GM18505 (cell line): ENCODE data around the gene SIRT6.
"Not testable (repeated sequence)": the region's sequence is repeated elsewhere in the genome, so short reads cannot be mapped to it uniquely, and the experiment has no call there.

Source experiments
- ATAC-seq: cut with Tn5 transposase; IDR thresholded peaks from one replicate; pipeline ENCODE4 v1.9.1; 2021; ENCODE audit not compliant: unreplicated experiment
- POLR2A ChIP-seq: IDR thresholded peaks from 4 replicates; pipeline ENCODE4 v1.6.1; 2011; ENCODE audit warnings: borderline replicate concordance; ENCODE audit not compliant: insufficient read depth, insufficient read length; ENCODE audit errors: extremely low read depth

The SIRT6 gene

GRCh38 chr19:4175669-4175931 lies 6.8 kb downstream of the SIRT6 start:
- no peak for TF ChIP-seq POLR2A
- no peak for ATAC-seq

GRCh38 chr19:4174895-4175668 lies 7.3 kb downstream of the SIRT6 start:
- no peak for ATAC-seq
- no peak for TF ChIP-seq POLR2A

GRCh38 chr19:4174213-4174894 lies 8.0 kb downstream of the SIRT6 start:
- ATAC-seq: no peak
- no peak for TF ChIP-seq POLR2A

- no peak for TF ChIP-seq POLR2A
- ATAC-seq: no peak
Measured at GRCh38 chr19:4173479-4174212, 8.7 kb downstream of the SIRT6 start.

- TF ChIP-seq POLR2A: no peak
- ATAC-seq: no peak
Measured at GRCh38 chr19:4172861-4173473, 9.4 kb downstream of the SIRT6 start.

- ATAC-seq: no peak
- no peak for TF ChIP-seq POLR2A
Measured at GRCh38 chr19:4171676-4172075, 10.7 kb downstream of the SIRT6 start.

GRCh38 chr19:4164262-4164661 lies 18.1 kb downstream of the SIRT6 start:
- no peak for TF ChIP-seq POLR2A
- no peak for ATAC-seq

GRCh38 chr19:4161415-4162077 lies 20.8 kb downstream of the SIRT6 start:
- ATAC-seq: no peak
- no peak for TF ChIP-seq POLR2A

- ATAC-seq: not testable (repeated sequence)
Measured at GRCh38 chr19:4157971-4158370, 24.4 kb downstream of the SIRT6 start.

GRCh38 chr19:4157164-4157563 lies 25.2 kb downstream of the SIRT6 start:
- no peak for TF ChIP-seq POLR2A
- ATAC-seq: no peak

- TF ChIP-seq POLR2A: no peak
- no peak for ATAC-seq
Measured at GRCh38 chr19:4154571-4155312, 27.6 kb downstream of the SIRT6 start.

GRCh38 chr19:4152241-4152998 lies 29.9 kb downstream of the SIRT6 start:
- no peak for ATAC-seq
- TF ChIP-seq POLR2A: no peak
